GM18868 (cell line): Measurements from ENCODE around the gene ADGRG3.
"Not testable (repeated sequence)": the region's sequence is repeated elsewhere in the genome, so short reads cannot be mapped to it uniquely, and the experiment has no call there.

Source experiments
- ATAC-seq: cut with Tn5 transposase; IDR thresholded peaks from one replicate; pipeline ENCODE4 v1.9.1; 2021; ENCODE audit warnings: mild to moderate bottlenecking, moderate library complexity; ENCODE audit not compliant: unreplicated experiment

The ADGRG3 gene

GRCh38 chr16:57661936-57662906 is 5.9 kb upstream of the ADGRG3 start:
- no peak for ATAC-seq

DNA sequence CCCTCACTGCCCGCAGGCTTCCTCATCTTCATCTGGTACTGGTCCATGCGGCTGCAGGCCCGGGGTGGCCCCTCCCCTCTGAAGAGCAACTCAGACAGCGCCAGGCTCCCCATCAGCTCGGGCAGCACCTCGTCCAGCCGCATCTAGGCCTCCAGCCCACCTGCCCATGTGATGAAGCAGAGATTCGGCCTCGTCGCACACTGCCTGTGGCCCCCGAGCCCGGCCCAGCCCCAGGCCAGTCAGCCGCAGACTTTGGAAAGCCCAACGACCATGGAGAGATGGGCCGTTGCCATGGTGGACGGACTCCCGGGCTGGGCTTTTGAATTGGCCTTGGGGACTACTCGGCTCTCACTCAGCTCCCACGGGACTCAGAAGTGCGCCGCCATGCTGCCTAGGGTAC is 4.7 kb upstream of the ADGRG3 start:
- no peak for ATAC-seq

DNA sequence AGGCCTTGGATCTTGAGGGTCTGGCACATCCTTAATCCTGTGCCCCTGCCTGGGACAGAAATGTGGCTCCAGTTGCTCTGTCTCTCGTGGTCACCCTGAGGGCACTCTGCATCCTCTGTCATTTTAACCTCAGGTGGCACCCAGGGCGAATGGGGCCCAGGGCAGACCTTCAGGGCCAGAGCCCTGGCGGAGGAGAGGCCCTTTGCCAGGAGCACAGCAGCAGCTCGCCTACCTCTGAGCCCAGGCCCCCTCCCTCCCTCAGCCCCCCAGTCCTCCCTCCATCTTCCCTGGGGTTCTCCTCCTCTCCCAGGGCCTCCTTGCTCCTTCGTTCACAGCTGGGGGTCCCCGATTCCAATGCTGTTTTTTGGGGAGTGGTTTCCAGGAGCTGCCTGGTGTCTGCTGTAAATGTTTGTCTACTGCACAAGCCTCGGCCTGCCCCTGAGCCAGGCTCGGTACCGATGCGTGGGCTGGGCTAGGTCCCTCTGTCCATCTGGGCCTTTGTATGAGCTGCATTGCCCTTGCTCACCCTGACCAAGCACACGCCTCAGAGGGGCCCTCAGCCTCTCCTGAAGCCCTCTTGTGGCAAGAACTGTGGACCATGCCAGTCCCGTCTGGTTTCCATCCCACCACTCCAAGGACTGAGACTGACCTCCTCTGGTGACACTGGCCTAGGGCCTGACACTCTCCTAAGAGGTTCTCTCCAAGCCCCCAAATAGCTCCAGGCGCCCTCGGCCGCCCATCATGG is 4.0 kb upstream of the ADGRG3 start:
- ATAC-seq = no peak

DNA sequence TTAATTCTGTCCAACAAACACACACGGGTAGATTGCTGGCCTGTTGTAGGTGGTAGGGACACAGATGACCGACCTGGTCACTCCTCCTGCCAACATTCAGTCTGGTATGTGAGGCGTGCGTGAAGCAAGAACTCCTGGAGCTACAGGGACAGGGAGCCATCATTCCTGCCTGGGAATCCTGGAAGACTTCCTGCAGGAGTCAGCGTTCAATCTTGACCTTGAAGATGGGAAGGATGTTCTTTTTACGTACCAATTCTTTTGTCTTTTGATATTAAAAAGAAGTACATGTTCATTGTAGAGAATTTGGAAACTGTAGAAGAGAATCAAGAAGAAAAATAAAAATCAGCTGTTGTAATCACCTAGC is 3.5 kb upstream of the ADGRG3 start:
- ATAC-seq = no peak

DNA sequence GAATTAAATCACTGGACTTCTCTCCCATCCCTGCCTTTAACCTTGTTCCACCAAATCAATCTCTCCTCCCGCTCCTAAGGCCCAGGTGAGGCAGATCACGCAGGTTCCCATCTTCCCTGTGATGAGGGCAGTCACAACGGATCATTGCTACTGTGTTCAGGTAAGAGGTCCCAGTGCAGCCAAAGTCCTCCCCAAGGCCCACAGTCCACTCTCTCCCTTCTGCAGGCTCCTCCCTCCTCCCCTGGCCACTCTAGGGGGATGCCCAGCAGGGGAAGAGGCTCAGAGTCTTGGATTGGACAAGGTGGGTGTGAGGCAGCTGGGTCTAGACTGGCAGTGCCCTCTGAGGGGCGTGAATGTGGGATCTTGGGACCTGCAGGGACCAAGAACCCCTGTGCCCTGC is 2.6 kb upstream of the ADGRG3 start:
- no peak for ATAC-seq

DNA sequence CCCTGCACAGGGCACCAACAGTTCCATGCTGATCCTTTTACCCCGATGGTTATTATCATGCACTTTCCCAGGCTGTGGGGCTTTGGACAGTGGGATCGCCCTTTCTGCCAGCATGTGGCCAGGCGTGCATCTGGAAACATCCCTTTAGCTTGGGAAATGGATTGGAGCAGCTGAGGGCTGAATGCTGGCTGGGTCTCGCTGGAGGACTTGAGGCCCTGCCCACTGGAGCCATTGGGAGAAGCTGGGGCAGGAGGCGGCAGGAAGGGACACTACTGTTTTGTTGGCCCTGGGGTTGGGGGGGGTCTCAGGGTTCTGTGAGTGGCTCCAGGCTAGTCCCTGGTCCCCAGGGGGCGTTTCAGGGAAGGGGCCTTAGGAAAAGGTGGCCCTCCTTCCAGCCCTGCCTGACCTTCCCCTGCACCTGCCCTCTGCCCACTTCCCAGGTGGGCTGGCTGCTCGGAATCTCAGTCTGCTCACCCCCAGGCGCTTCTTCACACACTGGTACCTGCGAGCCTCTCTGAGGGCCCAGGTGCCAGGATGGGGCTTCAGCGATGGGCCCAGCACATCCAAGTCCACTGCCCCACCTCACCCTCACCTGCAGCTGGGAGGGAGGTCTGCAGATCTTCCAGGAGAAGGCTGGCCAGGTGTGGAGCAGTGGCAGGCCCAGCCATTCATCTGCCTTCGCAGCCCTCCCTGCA is 1.6 kb upstream of the ADGRG3 start:
- no peak for ATAC-seq

- ATAC-seq = no peak
These were observed 1.0 kb upstream of the ADGRG3 start for GRCh38 chr16:57667048-57667525.

GRCh38 chr16:57667526-57668262 is 412 bp upstream of the ADGRG3 start:
- no peak for ATAC-seq

DNA sequence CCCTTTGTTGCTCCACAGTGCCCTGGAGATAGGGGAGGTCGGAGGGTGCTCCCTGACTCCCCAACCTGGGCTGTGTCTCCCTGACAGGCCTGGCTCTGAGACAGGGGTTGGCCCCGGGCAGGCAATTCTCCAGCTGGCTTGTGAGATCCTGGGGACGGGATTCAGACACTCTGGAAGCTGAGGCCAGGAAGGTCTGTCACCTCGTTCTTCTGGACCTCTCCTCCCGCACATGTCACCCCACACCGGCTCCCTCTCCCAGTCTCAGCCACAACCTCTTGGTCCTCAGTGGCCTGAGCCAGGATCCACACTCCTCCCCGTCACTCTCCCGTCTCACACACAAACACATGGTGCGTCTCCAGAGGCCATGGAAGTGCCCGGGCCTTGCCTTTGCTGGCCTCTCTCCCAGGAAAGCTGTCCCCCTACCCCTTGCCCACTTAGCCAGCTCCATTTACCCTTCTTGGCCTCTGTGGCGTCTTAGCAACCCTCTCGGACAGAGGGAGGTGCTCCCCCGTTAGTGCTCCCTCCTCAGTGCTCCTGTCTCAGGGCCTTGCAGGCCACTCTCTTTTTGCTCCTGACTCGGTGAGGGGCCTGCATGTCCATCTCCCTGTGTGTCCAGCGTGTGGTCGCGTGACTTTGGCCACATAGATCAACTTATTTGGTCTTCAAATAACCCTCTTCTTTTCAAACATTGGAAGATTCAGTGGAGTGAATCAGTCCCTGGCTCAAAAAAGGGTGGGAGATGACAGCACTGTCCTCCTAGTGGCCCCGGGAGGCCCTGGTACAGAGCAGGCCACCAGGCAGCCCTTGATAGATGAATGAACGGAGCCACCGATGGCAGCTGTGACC is 747 bp downstream of the ADGRG3 start:
- ATAC-seq = no peak

- no peak for ATAC-seq
These were observed 1.5 kb downstream of the ADGRG3 start for GRCh38 chr16:57669476-57670162.

DNA sequence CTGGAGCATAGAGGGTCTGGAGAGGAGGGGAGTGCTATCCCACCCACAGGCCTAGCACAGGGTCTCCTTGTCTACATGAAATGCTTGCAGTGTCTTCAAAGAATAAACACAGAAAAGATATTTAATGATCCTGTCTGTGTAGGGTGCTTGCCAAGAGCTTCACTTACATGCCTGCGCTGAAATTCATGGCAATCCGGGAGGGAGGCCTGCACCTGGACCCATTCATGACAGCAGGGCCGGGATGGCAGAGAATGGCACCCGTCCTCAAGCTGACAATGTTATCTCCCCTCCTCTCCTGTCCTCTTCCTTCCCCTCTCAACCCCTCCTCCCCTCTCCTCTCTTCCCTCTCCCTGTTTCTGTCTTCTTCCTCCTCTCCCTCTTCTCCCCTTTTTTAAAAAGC is 2.1 kb downstream of the ADGRG3 start:
- no peak for ATAC-seq

DNA sequence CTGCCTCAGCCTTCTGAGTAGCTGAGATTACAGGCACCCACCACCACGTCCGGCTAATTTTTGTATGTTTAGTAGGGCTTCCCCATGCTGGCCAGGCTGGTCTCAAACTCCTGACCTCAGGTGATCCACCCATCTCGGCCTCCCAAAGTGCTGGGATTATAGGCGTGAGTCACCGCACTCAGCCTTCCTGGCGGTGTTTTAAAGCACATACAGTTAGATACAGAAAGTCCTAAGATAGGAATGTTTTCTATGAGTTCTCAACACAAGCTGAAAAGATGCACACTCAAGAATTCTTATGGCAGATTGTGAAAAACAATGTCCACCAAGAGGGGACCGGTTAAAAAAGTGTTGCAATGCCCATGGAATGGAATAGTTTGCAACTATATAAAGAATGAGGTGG is 3.3 kb downstream of the ADGRG3 start:
- ATAC-seq = not testable (repeated sequence)

- ATAC-seq = no peak
These were observed 4.3 kb downstream of the ADGRG3 start for GRCh38 chr16:57672416-57672815.

DNA sequence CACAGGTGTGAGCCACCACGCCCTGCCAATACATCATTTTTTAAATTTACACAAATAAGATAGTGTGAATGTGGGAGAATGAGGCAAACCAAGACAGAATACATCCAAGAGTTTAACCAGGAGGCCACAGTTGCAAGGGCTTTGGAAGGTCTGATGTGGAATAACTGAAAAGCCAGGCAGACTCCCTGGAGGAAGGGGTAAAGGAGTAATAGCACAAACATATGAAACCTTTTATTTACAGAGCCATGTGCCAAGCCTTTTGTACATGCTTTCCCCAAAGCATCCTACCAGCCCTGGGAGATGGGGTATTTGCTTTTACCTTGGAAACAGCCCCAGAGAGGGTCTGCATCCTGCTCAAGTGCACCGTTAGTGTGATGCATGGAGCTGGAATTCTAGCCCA is 4.7 kb downstream of the ADGRG3 start:
- no peak for ATAC-seq

DNA sequence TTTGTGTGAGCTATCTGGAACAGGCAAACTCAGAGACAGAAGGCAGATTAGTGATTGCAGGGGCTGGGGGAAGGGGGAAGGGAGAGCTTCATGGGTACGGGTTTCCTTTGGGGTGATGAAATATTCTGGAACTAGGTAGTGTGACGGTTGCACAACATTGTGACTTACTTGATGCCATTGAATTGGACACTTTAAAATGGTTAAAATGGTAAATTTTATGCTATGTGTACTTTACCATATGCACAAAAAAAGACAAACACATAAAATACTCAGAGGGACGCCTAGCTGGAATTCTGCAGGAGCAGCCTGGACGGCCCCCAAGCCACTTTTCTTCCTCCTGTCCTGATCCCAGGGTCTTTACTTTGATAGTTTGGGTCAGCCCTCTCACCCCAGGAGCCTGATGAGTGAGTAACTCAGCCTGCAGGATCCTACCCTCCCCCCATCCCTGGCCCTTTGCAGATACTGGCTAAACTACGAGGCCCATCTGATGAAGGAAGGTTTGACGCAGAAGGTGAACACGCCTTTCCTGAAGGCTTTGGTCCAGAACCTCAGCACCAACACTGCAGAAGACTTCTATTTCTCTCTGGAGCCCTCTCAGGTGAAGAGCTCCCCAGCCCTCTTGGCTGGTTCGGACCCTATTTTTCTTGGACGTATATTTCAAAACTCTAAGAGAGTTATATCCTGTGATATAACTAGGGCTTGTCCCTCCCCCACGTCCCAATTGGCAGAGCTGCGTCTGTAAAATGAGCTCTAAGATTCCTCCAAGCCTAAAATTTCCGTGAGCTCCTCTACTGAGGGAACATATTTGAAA is 7.8 kb downstream of the ADGRG3 start:
- ATAC-seq = no peak

DNA sequence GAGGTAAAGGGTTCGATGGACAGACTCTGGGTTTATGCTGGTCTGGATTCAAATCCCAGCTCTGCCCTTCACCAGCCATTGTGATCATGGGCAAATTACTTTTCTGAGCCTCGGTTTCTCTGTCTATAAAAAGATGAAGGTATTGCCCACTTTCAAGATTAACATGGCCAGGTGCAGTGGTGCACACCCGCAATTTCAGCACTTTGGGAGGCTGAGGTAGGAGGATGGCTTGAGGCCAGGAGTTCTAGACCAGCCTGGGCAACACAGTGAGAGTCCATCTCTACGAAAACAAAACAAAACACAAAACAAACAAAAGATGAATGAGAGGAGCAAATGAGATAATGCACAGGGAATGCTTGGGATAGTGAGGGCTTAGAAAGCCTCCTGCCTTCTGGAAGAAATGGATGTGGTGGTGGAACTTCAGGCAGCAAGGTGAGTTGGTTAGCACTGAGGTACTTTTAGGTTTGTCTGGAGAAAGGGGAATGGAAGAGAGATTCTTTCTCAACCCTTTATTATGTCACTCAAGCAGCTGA is 8.5 kb downstream of the ADGRG3 start:
- ATAC-seq = no peak

DNA sequence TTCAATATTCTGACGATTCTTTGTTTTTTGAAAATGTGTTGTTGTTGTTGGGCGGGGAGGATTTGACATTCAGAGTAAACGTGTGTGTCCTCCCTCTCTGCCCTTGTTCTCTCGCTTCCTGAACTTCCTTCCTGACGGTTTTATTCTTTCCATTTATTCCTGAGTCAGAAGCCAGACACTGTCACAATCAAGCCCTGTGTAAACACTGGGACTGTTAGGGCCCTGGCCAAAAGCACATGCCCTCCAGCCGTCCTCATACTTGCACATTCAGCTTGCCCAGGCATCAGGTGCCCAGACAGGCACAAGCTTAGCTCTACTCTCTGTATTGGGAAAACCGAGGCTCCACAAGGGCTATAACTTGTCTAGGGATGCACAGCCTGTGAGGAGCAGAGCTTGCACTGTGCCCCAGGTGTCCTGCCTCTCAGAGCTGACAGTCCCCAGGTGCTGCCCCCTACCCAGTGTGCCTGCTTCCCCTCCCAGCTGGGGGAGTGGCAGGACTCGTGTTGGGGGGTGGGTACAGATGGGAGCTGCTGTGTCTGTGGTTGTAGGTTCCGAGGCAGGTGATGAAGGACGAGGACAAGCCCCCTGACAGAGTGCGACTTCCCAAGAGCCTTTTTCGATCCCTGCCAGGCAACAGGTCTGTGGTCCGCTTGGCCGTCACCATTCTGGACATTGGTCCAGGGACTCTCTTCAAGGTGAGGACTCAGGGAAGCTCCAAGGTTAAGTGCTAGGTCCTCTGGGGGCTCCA is 9.7 kb downstream of the ADGRG3 start:
- ATAC-seq = no peak
